ENCODE data around the gene HDHD2. TPM values are rescaled to one million over a fixed set of nuclear protein-coding genes. Genes with fewer than 3 reads are reported as not detected.
"Not testable (repeated sequence)": the region's sequence is repeated elsewhere in the genome, so short reads cannot be mapped to it uniquely, and the experiment has no call there.

Gene HDHD2, protein sequence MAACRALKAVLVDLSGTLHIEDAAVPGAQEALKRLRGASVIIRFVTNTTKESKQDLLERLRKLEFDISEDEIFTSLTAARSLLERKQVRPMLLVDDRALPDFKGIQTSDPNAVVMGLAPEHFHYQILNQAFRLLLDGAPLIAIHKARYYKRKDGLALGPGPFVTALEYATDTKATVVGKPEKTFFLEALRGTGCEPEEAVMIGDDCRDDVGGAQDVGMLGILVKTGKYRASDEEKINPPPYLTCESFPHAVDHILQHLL
- total RNA-seq (10 to 100 TPM; 22.7 to 45.7 (median 38.0) TPM), polyA plus RNA-seq (10 to 100 TPM; 45.6 to 58.7 TPM), total RNA-seq (5.9 reads per million, percentile 27 among the genes with 10 or more reads in this experiment)

DNA sequence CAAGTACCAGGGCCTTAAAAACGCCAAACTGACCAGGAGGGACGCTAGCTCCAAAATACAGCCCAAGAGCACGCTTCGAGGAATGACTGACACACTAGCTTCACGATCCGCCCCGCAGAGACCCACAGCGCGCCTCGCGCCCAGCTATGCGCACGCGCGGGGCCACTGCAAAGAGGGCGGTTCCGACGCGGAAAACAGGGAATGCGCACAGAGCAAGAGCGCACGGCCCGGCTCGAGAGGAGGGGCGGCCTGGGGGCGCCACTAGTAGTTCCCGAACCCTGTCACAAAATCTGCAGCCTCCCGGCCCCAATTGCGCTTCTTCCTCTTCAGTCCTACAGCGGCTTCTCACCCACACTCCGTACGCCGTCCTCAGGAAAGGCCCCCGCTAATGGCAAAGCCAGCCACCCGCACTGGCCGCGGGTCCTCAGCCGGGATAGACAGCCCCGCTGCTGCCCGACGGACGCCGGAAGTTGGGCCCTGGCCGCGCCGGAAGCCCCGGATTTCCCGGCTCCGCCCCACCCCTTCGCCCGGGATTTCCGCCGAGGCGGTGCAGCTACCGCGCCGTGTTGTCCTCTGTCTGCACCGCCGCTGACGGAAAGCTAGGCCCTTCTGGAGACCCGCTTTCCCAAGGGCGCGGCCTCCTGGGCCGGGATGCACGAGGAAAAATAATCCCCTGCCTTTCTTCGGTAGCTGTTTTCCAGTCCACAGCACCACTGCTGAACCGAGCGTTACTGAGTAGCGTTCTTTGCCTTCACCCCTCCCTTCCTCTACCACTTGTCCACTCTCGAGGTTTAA is at the start of gene HDHD2:
Gene HDHD2, minus strand, starts transcription at position 472 of the 795 bp plus-strand sequence. CDS start 14,061 bp downstream, outside the sequence.
- peaks cover 0 to 8% (median 6%) of the 10 kb centered on the region in 3 experiments for H3K36me3 ChIP-seq (ENCODE audit: control insufficient read depth in 2 of 3, insufficient read depth in 3 of 3, low read length in 3 of 3)
- H3K9me3 ChIP-seq (ENCODE audit: control insufficient read depth in 2 of 3, low read length in 3 of 3) = no peaks in the 10 kb centered on the region
- ChIA-PET POLR2A (interaction anchor here (0.7 to 1.9 kb wide), 7 partner anchors 9 to 780 kb away, joined by 3 to 10 read pairs (median 4); partner anchors contain the start of genes KATNAL2, PIAS2 and SMAD2), CTCF (interaction anchor here (0.6 to 1.0 kb wide), 4 partner anchors 36 to 54 kb away, joined by 3 read pairs; no protein-coding TSS in a partner anchor)
- Mint-ChIP-seq H3K36me3 (peaks cover 0 to 17% (median 6%) of the 10 kb centered on the region in 5 donors), H3K27me3 (no peaks in the 10 kb centered on the region), H3K27ac (peak within 1 kb of the TSS; percentile 96 to 100 (median 97)), H3K4me1 (peaks cover 28 to 64% (median 57%) of the 10 kb centered on the region in 7 donors), H3K4me3 (peak within 1 kb of the TSS; percentile 93 to 99 (median 98)), H3K9me3 (peaks cover 0 to 2% (median 0%) of the 10 kb centered on the region in 11 donors)
- H3K27me3 ChIP-seq (ENCODE audit: control insufficient read depth in 2 of 2, insufficient read depth in 2 of 2, low read length in 2 of 2) = no peaks in the 10 kb centered on the region
- H3K4me3 ChIP-seq (ENCODE audit: low read length) = peak within 1 kb of the TSS; percentile 88
- ATAC-seq (peak; percentile 86), DNase-seq (peak; percentile 52 to 90 (median 66))
- H3K27ac ChIP-seq (ENCODE audit: low read depth, low read length) = peak within 1 kb of the TSS; percentile 83
- intact Hi-C loops (cut with micrococcal nuclease) = loop anchor here (1.0 to 10.0 kb wide), 6 partner anchors 25 to 1183 kb away; partner anchors contain the start of genes SMAD2 (in 2 of the 2), EPG5 (in 1 of the 2), IER3IP1 (in 1 of the 2) and KATNAL2 (in 1 of the 2)
- peaks cover 18 to 24% of the 10 kb centered on the region in 2 donors for H3K4me1 ChIP-seq (ENCODE audit: control insufficient read depth in 2 of 2, insufficient read depth in 2 of 2, low read length in 2 of 2)

DNA sequence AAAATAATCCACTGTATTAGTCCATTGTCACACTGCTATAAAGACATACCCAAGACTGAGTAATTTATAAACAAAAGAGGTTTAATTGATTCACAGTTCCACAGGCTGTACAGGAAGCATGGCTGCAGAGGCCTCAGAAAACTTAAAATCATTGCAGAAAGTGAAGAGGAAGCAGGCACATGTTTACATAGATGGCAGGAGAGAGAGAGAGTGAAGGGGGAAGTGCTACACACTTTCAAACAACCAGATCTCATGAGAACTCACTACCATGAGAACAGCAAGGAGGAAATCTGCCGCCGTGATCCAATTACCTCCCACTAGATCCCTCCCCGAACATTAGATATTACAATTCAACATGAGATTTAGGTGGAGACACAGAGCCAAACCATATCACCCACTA is 45.7 kb upstream of the HDHD2 start:
- Mint-ChIP-seq H3K27ac (peak overlapping the region in 2 of 9 donors; percentile 25 to 63), H3K4me1 (peaks cover 0 to 14% (median 5%) of the 10 kb centered on the region in 7 donors), H3K27me3 (peaks cover 15 to 27% (median 25%) of the 10 kb centered on the region in 5 donors)
- H3K36me3 ChIP-seq (ENCODE audit: control insufficient read depth in 2 of 3, insufficient read depth in 3 of 3, low read length in 3 of 3); H3K27me3 ChIP-seq (ENCODE audit: control insufficient read depth in 2 of 2, insufficient read depth in 2 of 2, low read length in 2 of 2); DNase-seq; POLR2A ChIA-PET; intact Hi-C loops (cut with micrococcal nuclease); H3K4me3 Mint-ChIP-seq; H3K9me3 Mint-ChIP-seq; H3K4me3 ChIP-seq (ENCODE audit: low read length); H3K27ac ChIP-seq (ENCODE audit: low read depth, low read length); H3K9me3 ChIP-seq (ENCODE audit: control insufficient read depth in 2 of 3, low read length in 3 of 3); H3K36me3 Mint-ChIP-seq; ATAC-seq; H3K4me1 ChIP-seq (ENCODE audit: control insufficient read depth in 2 of 2, insufficient read depth in 2 of 2, low read length in 2 of 2): not testable (repeated sequence)
- CTCF ChIA-PET = interaction anchor here (0.6 to 1.3 kb wide), 4 partner anchors 8 to 1398 kb away, joined by 3 to 5 read pairs (median 3); no protein-coding TSS in a partner anchor

DNA sequence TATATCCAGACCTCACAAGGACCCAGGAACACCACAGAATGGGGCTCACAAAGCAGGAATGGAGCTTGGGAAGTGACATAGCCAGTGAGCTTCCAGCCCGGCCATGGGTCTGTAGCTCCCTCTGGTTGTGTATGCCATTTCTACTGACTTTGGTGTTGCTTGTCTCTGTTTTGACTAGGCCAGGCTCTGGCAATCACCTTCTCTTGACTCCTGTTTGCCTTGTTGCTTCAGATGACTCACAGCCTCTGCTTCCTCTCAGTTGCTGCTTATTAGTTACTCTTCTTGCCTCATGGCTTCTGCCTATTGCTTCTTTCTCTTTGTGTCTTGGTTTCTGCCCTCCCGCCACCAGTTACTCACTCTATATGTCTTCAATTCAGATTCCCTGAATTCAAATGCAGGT is 41.7 kb upstream of the HDHD2 start:
- intact Hi-C loops (cut with micrococcal nuclease) = no loop called here

DNA sequence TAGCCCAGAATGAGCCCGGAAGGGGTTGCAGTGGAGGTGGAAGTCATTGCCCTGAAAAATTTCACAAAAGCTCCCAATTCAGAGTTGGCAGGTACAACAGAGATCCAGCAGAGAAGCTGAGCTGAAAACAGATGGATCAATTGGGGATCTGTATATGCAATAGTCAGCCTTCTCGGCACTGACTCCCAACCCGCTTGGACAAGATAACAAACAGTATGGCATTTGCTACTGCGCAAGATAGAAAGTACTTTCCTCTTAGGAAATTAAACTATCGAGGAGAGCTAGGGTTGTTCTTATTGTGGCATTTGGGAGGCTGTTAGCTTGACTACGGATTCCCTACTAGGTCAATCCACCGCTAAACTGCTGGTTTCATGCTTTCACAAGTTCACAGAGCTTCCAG is 37.4 kb upstream of the HDHD2 start:
- Histone ChIP-seq H3K9me3 (ENCODE audit: control insufficient read depth in 2 of 3, low read length in 3 of 3) (peaks cover 0 to 16% (median 0%) of the 10 kb centered on the region in 3 experiments), H3K4me1 (ENCODE audit: control insufficient read depth in 2 of 2, insufficient read depth in 2 of 2, low read length in 2 of 2) (no peaks in the 10 kb centered on the region), H3K27me3 (ENCODE audit: control insufficient read depth in 2 of 2, insufficient read depth in 2 of 2, low read length in 2 of 2) (no peaks in the 10 kb centered on the region), H3K36me3 (ENCODE audit: control insufficient read depth in 2 of 3, insufficient read depth in 3 of 3, low read length in 3 of 3) (no peaks in the 10 kb centered on the region), H3K4me3 (ENCODE audit: low read length) (no peak overlapping the region), H3K27ac (ENCODE audit: low read depth, low read length) (no peak overlapping the region)
- intact Hi-C loops (cut with micrococcal nuclease) = no loop called here
- H3K4me1 Mint-ChIP-seq = no peaks in the 10 kb centered on the region
- DNase-seq = no peak
- H3K27me3 Mint-ChIP-seq = peaks cover 7 to 28% (median 19%) of the 10 kb centered on the region in 5 donors
- H3K4me3 Mint-ChIP-seq = no peak overlapping the region
- H3K36me3 Mint-ChIP-seq = peaks cover 0 to 17% (median 4%) of the 10 kb centered on the region in 5 donors
- ATAC-seq = no peak
- H3K27ac Mint-ChIP-seq = no peak overlapping the region
- CTCF ChIA-PET = no interaction called here
- H3K9me3 Mint-ChIP-seq = peaks cover 0 to 32% (median 19%) of the 10 kb centered on the region in 11 donors
- POLR2A ChIA-PET = no interaction called here

More for the DNA sequence above, 41.7 kb upstream of the HDHD2 start:
- H3K27me3 Mint-ChIP-seq = peaks cover 13 to 24% (median 20%) of the 10 kb centered on the region in 5 donors
- ChIA-PET CTCF (interaction anchor here (0.6 kb wide), 1 partner anchor 479 kb away, joined by 3 read pairs; no protein-coding TSS in a partner anchor), POLR2A (no interaction called here)
- H3K27me3 ChIP-seq (ENCODE audit: control insufficient read depth in 2 of 2, insufficient read depth in 2 of 2, low read length in 2 of 2) = no peaks in the 10 kb centered on the region
- peaks cover 0 to 14% (median 5%) of the 10 kb centered on the region in 7 donors for H3K4me1 Mint-ChIP-seq
- H3K9me3 ChIP-seq (ENCODE audit: control insufficient read depth in 2 of 3, low read length in 3 of 3) = no peaks in the 10 kb centered on the region
- peaks cover 0 to 5% (median 0%) of the 10 kb centered on the region in 5 donors for H3K36me3 Mint-ChIP-seq
- H3K4me3 Mint-ChIP-seq = no peak overlapping the region
- H3K4me1 ChIP-seq (ENCODE audit: control insufficient read depth in 2 of 2, insufficient read depth in 2 of 2, low read length in 2 of 2) = no peaks in the 10 kb centered on the region
- DNase-seq (no peak), ATAC-seq (no peak)
- H3K4me3 ChIP-seq (ENCODE audit: low read length) = no peak overlapping the region
- no peaks in the 10 kb centered on the region for H3K36me3 ChIP-seq (ENCODE audit: control insufficient read depth in 2 of 3, insufficient read depth in 3 of 3, low read length in 3 of 3)
- H3K9me3 Mint-ChIP-seq = peaks cover 0 to 4% (median 1%) of the 10 kb centered on the region in 11 donors
- H3K27ac ChIP-seq (ENCODE audit: low read depth, low read length) = no peak overlapping the region
- H3K27ac Mint-ChIP-seq = no peak overlapping the region

DNA sequence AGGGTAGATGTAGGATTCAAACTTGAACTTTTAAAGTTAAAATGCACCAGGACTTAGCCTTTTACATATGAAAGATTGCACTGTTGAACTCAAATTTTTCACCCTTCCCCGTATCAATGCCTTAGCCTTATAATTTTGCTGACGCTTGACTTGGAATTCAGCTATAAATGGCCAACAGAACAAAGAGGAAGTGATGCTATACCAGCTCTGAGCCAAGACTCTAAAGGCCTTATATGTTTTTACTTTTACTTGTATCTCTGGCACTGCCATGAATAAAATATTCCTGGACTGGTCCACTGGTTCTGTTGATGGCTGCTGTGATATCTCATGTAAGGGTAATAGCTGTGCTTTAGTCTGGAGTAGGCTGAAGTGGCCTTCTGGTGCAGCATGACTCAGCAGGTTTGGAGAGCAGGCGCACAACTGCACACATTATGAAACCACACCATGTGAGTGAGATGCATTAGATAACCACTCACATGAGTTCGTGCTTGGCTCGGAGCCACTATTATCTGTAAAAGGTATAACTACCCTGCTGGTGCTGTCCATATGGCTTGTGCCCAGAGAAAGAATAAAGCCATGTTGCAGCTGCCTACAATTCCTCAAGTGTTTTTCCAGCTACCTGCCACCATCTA is 34.2 kb upstream of the HDHD2 start:
- POLR2A ChIA-PET = no interaction called here
- ATAC-seq = no peak
- DNase-seq = peak in 2 of 9 donors; percentile 15 to 24
- Histone ChIP-seq H3K27me3 (ENCODE audit: control insufficient read depth in 2 of 2, insufficient read depth in 2 of 2, low read length in 2 of 2) (no peaks in the 10 kb centered on the region), H3K9me3 (ENCODE audit: control insufficient read depth in 2 of 3, low read length in 3 of 3) (peaks cover 0 to 16% (median 0%) of the 10 kb centered on the region in 3 experiments), H3K36me3 (ENCODE audit: control insufficient read depth in 2 of 3, insufficient read depth in 3 of 3, low read length in 3 of 3) (no peaks in the 10 kb centered on the region), H3K4me1 (ENCODE audit: control insufficient read depth in 2 of 2, insufficient read depth in 2 of 2, low read length in 2 of 2) (no peaks in the 10 kb centered on the region), H3K4me3 (ENCODE audit: low read length) (no peak overlapping the region), H3K27ac (ENCODE audit: low read depth, low read length) (no peak overlapping the region)
- CTCF ChIA-PET = no interaction called here
- Mint-ChIP-seq H3K9me3 (peaks cover 0 to 36% (median 19%) of the 10 kb centered on the region in 11 donors), H3K36me3 (peaks cover 0 to 12% (median 4%) of the 10 kb centered on the region in 5 donors), H3K27ac (no peak overlapping the region), H3K4me3 (no peak overlapping the region), H3K27me3 (peaks cover 7 to 26% (median 17%) of the 10 kb centered on the region in 5 donors), H3K4me1 (no peaks in the 10 kb centered on the region)
- intact Hi-C loops (cut with micrococcal nuclease) = no loop called here

DNA sequence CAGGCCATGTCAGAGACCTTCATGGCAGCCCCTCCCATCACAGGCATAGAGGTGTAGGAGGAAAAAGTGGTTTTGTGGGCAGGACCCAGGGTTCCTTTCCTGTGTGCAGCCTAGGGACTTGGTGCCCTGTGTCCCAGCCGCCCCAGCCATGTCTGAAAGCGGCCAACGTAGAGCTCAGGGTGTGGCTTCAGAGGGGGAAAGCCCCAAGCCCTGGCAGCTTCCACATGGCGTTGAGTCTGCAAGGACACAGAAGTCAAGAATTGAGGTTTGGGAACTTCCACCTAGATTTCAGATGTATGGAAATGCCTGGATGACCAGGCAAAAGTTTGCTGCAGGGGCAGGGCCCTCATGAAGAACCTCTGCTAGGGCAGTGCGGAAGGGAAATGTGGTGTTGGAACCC is 31.9 kb upstream of the HDHD2 start:
- Mint-ChIP-seq H3K9me3 (peaks cover 0 to 36% (median 19%) of the 10 kb centered on the region in 11 donors), H3K36me3 (peaks cover 0 to 12% (median 4%) of the 10 kb centered on the region in 5 donors), H3K27me3 (peaks cover 0 to 22% (median 9%) of the 10 kb centered on the region in 5 donors)
- ATAC-seq; DNase-seq; H3K4me3 Mint-ChIP-seq; POLR2A ChIA-PET; H3K27me3 ChIP-seq (ENCODE audit: control insufficient read depth in 2 of 2, insufficient read depth in 2 of 2, low read length in 2 of 2); H3K36me3 ChIP-seq (ENCODE audit: control insufficient read depth in 2 of 3, insufficient read depth in 3 of 3, low read length in 3 of 3); CTCF ChIA-PET; H3K4me1 ChIP-seq (ENCODE audit: control insufficient read depth in 2 of 2, insufficient read depth in 2 of 2, low read length in 2 of 2); H3K4me1 Mint-ChIP-seq; H3K27ac Mint-ChIP-seq; H3K27ac ChIP-seq (ENCODE audit: low read depth, low read length); intact Hi-C loops (cut with micrococcal nuclease); H3K4me3 ChIP-seq (ENCODE audit: low read length): not testable (repeated sequence)
- H3K9me3 ChIP-seq (ENCODE audit: control insufficient read depth in 2 of 3, low read length in 3 of 3) = peaks cover 0 to 16% (median 0%) of the 10 kb centered on the region in 3 experiments
